Measurements from ENCODE around the gene SIT1. TPM values are rescaled to one million over a fixed set of nuclear protein-coding genes. Genes with fewer than 3 reads are reported as not detected.
"Not testable (repeated sequence)": the region's sequence is repeated elsewhere in the genome, so short reads cannot be mapped to it uniquely, and the experiment has no call there.

The SIT1 gene
- total RNA-seq, 1 donor from 2014 or later = not detected

DNA sequence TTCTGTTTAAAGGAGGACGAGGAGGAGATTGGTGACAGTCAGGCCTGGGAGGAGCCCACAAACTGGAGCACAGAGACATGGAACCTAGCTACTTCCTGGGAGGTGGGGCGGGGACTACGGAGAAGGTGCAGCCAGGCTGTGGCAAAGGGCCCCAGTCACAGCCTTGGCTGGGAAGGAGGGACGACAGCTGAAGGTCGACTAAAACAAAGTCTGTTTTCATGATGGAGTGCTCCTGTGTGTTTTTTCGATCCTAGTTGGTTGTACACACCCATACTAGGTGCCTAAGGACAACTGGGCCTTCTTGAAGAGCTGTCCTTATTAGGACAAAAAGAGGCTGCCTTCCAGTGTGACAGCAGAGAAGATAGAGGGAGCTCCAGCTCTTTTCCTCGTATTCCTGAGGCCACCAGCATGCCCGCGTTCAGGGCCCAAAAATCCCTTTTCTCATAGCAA is 10.3 kb upstream of the SIT1 start:
- DNase-seq = peak; percentile 57

DNA sequence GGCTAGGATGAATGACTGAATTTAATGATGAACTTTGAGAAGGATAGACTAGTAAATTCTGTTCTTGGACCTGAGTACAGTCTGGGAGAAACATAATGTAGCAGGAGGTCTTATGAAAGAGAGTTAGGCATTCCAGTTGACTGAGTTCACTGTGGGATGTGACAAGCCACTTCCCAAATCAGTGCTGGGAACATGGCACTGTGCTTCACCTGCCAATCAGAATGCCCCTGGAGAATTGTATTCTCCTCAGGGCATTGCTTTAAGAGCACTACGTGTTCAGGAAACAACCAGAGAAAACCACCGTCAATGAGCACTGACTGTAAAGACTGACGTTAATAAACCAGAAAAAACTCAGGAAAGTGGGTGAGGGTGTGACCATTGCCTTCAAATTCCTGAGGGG is 8.6 kb upstream of the SIT1 start:
- DNase-seq = peak; percentile 22

DNA sequence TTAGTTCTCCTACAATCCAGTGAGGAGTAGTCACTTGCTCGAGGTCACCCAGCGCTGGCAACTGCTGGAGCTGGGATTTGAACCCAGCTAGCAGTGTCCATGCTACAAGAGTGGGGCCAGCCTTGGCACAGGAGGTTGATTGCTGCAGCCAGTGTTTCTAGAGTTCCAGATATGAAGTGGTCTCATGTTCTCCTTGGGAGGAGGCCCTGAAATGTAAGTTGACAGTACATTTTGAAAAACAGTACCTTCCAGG is 8.2 kb upstream of the SIT1 start:
- peak; percentile 51 for DNase-seq

DNA sequence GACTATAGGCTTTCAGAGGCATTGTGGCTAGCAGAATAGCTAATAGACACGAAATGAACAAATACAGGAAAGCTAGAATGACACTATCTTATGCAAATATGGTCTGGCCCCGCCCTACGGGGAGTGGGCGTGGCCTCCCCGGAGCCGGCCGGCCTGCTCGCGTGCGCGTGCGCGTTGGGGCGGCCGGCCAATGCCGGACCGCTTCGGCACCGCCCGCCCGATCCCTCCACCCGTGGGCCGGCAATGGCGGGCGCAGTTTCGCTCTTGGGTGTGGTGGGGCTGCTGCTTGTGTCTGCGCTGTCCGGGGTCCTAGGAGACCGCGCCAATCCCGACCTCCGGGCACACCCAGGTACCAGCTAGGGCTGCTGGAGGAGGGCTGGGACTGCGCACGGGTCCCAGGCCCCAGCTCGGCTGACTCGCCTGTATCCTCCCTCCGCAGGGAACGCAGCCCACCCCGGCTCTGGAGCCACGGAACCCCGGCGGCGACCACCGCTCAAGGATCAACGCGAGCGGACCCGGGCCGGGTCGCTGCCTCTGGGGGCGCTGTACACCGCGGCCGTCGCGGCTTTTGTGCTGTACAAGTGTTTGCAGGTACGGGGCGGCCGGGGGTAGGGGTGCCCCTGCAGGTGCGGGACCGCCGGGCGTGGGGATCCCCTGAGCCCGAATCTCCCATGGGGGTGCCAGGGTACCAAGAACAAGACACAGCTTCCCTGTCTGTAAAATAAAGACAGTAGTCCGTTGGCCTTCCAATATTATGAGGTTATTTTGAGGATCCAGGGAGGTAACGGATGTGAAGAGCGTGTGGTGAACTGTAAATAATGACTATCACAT is 7.6 kb upstream of the SIT1 start, which contains the start of gene CCDC107:
CCDC107 (plus strand) TSS at position 156 of the 831 bp plus-strand sequence; CDS start at position 244, 88 bp downstream.
- peak; percentile 96 for DNase-seq

DNA sequence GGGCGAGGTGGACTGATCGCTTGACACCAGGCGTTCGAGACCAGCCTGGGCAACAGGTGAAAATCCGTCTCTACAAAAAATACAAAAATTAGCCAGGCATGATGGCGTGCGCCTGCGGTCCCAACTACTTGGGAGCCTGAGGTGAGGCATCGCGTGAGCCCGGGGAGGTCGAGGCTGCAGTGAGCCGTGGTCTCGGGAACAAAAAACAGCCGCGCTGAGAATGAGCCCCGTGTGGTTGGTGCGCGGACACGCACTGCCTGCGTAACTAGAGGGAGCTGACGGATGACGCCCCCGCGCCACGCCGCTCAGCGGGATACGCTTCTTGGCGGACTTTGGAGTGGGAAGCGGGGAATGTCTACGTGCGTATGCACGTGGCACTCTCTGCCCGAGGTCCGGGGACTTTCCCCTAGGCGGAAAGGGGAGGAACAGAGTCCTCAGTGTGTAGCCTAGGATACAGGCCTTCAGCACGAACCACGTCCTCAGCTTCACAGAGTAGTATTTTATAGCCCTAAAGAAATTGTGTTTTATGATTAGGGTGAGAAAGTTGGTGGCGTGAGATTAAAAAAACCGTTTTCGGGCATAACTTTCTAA is 6.9 kb upstream of the SIT1 start, which contains the start of gene RMRP:
RMRP (minus strand) TSS at position 474 of the 591 bp plus-strand sequence.
- peak; percentile 99 for DNase-seq

DNA sequence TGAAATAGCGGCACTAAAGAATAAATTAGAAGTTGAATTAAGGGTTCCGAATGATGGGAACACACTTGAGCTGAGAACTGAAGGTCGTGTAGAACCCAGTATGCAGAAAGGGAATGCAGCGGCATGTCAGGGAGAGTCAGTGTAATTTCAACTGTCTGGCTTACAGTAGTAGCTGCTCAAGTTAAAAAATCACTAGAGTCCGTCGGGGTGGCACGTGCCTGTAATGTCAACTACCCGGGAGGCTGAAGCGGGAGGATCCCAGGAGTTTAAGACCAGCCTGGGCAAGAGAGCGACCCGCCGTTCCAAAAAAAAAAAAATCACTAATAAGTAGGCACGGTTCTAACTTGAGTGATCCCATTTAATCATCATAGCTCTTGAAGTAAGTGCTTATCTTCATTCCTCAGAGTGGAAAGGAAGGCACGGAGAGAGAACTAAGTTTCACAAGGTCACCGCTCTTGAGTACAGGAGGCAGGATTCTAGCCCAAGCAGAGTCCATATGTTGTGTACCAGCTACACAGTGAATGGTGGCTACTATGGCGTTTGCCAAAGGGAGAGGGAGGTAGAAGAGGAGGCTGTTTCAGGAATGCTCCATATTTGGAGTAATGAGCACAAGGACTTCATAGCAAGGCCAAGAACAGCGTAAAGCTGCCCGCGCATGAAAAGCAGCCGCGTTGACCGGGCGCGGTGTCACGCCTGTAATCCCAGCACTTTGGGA is 6.3 kb upstream of the SIT1 start:
- DNase-seq = no peak

DNA sequence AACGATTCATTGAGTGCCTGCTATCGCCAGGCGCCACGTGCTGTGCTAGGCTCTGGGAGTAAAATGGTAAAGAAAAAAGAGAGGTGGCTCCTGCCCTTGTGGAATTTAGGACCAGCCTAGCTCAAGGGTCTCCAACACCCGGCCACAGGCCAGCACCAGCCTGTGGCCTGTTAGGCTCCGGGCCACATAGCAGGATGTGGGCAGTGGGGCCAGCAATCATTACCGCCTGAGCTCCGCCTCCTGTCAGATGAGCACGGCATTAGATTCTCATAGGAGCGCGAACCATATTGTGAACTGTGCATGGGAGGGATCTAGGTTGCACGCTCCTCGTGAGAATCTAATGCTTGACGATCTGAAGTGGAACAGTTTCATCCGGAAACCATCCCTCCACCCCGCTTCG is 5.6 kb upstream of the SIT1 start:
- no peak for DNase-seq

DNA sequence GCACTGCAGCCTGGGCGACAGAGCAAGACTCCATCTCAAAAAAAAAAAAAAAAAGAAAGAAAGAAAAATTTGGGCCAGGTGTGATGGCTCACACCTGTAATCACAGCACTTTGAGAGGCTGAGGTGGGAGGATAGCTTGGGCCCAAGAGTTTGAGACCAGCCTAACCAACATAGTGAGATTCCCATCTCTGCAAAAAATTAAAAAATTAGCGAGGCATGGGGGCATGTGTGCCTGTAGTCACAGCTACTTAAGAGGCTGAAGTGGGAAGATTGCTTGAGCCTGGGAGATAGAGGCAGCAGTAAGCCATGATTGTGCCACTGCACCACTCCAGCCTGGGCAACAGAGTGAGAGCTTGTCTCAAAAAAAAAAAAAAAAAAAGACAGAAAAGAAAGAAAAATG is 2.9 kb upstream of the SIT1 start:
- no peak for DNase-seq

DNA sequence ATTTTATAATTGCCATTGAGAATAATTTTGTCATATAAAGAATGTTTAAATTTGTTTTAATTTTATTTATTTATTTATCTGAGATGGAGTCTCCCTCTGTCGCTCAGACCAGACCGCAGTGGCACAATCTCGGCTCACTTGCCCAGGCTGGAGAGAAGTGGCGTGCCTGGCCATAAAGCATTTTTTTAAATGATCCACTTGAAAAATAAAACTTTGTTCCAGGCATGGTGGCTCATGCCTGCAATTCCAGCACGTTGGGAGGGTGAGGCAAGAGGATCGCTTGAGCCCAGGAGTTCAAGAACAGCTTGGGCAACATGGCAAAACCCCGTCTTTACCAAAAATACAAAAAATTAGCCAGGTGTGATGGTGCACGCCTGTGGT is 2.1 kb upstream of the SIT1 start:
- DNase-seq = no peak

DNA sequence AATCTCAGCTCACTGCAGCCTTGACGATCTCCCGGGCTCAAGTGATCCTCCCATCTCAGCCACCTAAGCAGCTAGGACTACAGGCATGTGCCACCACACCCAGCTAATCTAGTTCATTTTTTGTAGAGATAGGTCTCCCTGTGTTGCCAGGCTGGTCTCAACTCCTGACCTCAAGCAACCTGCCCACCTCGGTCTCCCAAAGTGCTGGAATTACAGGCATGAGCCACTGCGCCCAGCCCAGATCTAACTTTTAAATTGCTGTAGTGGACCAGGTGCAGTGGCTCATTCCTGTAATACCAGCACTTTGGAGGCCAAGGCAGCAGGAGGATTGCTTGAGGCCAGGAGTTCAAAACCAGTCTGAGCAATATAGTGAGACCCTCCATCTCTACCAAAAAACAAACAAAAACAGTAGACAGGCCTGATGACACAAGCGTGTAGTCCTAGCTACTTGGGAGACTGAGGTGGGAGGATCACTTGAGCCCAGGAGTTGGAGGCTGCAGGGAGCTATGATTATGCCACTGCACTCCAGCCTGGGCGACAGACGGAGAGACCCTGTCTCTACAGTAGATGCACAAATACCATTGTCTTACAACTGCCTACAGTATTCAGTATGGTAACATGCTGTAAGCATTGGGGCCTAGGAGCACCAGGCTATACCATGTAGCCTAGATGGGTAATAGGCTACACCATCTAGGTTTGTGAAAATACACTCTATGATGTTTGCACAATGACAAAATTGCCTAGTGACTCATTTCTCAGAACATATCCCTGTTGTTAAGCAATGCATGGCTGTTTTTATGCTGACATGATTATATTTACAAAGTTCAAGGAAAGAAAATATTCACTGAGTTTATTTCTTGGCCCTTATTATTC is 1.5 kb upstream of the SIT1 start:
- DNase-seq = no peak

DNA sequence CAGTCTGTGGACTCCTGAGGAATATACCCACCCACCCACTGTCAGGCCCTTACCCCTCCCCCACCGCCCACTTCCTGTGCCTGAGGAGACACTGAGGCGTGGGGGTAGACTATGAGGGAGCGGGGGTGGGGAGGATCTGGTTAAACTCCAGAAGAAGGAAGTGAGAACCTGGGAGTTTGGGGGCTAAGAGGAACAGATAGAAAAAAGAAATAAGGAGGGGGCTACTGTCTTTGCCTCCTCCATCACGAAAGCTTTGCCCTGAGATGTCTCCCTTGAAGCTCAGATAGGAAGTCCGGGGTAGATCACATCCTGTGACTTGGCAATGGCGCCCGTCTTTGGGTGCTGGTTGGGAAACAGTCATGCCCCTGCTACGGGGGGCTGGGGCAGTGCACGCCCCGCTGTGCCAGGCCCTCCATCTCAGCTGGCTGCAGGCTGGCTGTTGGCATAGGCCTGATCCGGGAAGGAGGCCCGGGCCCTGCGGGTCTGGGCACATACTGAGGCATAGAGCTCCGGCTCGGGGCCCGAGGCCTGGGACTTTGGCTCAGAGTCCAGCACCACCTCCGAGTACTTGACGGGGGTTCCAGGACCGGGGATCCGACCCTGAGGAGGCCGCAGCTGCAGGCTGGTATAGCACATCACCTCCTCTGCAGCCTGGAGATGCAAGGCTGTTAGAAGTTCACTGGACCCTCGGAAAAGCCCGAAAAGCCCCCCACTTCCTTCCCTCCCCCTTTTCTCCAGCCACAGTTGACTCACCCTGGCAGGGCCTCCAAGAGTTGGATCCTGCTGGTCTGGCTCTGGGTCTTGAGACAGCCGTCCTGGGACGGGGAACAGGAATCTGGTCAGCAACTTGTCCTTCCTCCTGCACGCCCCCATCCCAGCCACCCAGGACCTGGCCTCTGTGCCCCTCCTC is 1.0 kb downstream of the SIT1 start:
- DNase-seq = no peak

DNA sequence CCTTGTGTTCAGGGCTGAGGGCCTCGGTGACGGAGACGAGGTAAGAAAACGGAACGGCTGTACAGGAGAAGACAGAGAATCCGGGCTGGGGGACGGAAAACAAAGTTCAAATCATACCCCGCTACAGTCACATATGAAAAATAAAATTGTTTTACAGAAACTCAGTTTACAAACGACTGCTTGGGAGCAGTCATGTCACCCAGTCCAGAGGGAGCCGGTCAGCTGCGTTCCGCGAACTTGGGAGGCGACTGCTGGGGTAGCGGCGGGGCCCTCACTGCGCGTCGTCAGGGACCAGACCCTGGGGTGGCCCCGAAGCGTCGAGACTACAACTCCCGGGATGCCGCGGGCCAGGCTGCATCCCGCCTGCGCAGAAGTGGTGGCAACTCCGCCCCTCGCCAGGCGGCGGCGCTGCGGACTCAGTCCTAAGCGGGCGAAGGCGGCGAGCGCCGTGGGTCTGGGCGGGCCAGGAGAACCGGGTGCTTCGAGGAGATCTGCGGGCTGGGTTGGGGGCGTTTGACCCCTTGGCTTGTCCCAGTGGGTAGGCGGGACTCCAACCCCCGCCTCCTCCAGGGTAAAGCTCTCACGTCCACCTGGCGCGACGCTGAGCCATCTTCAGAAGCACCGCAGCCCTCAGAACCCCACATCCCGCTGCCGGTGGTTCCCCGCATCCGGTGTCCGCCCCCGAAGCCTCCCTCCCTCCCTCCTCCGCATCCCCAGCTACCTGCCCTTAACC is 4.0 kb downstream of the SIT1 start:
- DNase-seq = peak; percentile 97

DNA sequence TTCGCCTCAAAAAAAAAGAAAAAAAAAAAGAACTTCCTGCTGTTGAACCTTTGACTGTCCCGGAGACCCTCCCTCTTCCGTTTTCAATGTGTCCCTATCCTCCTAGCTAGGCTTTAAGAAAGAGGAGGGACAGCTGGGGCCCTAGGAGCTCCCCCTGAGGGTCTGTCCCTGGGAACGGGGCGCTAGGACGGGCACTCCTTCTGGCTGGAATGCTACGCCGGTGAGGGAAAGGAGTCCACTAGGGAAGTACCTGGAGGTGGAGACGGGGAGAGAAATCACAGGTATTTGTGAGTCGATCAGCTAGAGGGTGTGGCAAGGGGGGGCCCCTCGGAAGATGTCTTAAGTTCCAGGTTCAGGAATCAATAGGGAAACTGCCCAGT is 4.6 kb downstream of the SIT1 start:
- DNase-seq = no peak

DNA sequence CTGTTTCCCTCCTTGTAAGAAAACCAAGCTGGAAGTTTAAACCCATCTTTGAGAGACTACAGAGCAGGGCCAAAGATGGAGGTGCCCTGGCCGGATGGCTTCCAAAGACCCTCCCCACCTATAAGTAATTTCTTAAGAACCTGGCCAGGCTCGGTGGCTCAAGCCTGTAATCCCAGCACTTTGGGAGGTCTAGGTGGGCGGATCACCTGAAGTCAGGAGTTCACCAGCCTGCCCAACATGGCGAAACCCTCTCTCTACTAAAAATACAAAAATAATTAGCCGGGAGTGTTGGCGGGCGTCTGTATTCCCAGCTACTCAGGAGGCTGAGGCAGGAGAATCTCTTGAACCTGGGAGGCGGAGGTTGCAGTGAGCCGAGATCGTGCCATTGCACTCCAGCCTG is 5.0 kb downstream of the SIT1 start:
- DNase-seq = not testable (repeated sequence)

DNA sequence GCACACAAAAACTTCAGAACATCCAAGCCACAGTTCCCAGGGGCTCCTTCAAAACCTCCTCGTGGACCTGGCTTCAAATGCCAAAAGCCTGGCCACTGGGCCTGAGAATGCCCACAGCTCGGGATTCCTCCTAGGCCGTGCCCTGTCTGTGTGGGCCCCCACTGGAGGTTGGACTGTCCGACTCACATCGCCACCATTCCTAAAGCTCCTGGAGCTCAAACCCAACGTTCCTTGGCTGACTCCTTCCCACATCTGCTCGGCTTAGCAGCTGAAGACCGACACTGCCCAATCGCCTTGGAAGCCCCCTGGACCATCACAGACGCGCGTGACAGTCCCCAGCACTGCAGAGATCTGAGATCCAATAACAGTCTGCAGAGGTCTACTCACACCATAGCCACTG is 7.7 kb downstream of the SIT1 start:
- DNase-seq = no peak

DNA sequence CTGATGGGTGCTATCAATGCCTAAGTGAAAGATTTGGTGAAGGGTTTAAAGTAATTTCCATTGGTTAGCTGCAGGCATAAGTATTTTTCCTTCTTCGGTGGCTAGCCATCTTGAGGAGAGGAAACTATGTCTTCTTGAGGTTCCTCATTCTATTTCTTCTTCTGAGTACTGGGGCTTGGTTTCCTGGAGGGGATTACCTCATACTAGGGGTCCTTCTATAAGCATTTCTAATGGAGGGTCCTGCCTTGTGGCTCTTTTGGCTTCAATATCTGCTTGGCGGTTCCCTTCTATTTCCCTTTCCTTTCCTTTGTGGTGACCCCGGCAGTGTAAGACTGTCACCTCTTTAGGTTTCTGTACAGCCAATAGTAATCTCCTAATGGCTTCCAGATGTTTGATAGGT is 9.3 kb downstream of the SIT1 start:
- not testable (repeated sequence) for DNase-seq

DNA sequence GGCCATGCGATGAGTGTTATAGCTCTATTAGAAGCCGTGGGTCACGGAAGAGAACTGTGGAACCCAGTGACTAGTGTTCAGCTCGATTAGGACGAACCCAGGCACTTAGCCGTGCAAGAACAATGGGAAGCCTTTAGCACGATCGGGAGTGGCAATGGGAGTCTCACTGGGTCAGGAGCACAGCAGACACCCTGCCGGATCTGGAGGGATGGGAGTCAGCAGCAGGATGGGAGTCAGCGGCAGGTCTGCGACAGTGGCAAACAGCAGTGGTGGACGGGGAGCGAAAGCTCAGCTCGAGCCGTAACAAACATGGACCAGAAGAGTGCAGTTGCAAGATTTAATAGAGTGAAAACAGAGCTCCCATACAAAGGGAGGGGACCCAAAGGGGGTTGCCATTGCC is 10.3 kb downstream of the SIT1 start:
- DNase-seq = not testable (repeated sequence)

DNA sequence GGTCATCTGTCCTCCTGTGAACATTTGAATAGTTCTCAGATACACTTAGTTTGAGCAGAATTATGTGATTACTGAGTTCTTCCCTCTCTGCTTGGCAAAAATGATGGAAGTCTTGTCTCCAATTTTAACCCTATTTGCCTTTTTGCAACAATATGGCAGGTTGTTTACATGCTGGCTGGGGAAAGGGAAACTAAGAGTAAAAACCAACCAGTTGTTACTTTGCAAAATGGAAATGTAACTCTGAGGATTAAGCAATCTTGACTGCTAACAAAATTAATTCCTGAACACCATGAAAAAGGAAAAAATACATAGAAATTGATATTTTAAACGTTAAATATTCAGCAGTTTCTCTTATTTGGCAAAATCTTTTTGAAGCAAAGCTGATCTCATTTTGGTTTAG is 11.1 kb downstream of the SIT1 start:
- DNase-seq = no peak

DNA sequence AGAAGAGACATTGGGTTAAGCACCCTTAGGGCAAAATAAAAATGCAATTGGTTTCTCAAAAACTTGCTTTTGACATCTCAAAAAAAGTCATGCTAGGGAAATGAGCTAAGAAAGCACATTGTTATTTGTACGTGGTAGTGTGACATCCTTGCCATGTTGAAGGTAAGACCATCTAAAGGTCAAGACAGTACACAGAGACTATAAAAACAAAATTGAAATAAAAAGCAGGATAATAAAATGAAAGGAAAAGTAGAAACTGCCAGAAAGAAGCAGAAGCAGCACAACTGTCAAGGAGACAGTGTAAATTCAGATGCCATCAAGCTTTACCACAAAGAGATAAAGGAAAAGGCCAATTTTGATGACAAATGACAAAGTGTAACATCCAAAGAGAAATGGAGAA is 11.5 kb downstream of the SIT1 start:
- DNase-seq = not testable (repeated sequence)

DNA sequence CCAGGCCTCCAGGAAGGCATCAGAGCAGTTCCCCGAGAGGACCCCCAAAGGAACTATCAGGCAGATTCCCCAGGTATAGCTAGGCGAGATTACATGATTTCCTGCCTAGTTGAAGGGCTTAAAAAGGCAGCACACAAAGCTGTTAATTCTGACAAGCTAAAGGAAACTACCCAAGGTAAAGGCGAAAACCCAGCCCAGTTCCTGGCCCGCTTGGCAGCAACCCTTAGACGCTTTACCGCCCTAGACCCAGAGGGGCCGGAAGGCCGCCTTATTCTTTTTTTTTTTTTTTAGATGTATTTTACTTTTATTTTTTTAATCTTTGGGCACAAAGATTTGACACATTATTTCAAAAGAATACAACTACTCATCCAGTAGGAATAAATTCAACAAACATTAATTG is 12.0 kb downstream of the SIT1 start:
- not testable (repeated sequence) for DNase-seq
